SH-SY5Y (cell line): Measurements from ENCODE around the gene C1QL1.

Source experiments
- GATA2 ChIP-seq: IDR thresholded peaks from 2 replicates; pipeline ENCODE4 v1.6.1; 2011; ENCODE audit warnings: mild to moderate bottlenecking, low read depth, low read length
- GATA3 ChIP-seq: IDR thresholded peaks from 2 replicates; pipeline ENCODE4 v1.6.1; 2011; ENCODE audit warnings: low read depth, mild to moderate bottlenecking, low read length, moderate library complexity

- TF ChIP-seq GATA3 (no peak), GATA2 (no peak)
Measured at GRCh38 chr17:44972953-44973352, 4.8 kb upstream of the C1QL1 start.
